CD1c-positive myeloid dendritic cell (primary cell): ENCODE measurements around the gene RBCK1.
"Not testable (repeated sequence)": the region's sequence is repeated elsewhere in the genome, so short reads cannot be mapped to it uniquely, and the experiment has no call there.

Source experiments
- DNase-seq: peaks from one replicate; pipeline ENCODE4 v3.0.0-alpha.2; 2016; ENCODE audit errors: extremely low spot score

The RBCK1 gene

GRCh38 chr20:376089-376488 is 32.0 kb upstream of the RBCK1 start:
- DNase-seq, result no peak

GRCh38 chr20:376750-377149 is 31.3 kb upstream of the RBCK1 start:
- DNase-seq, result peak; percentile 38

GRCh38 chr20:377578-377977 is 30.5 kb upstream of the RBCK1 start:
- not testable (repeated sequence) for DNase-seq

GRCh38 chr20:378961-379336 is 29.1 kb upstream of the RBCK1 start:
- DNase-seq, result no peak

- peak; percentile 83 for DNase-seq
Observed at GRCh38 chr20:380763-381580, 27.1 kb upstream of the RBCK1 start.

- DNase-seq, result peak; percentile 79
Observed at GRCh38 chr20:381581-382290, 26.4 kb upstream of the RBCK1 start.

GRCh38 chr20:382291-383115 is 25.6 kb upstream of the RBCK1 start:
- no peak for DNase-seq

- no peak for DNase-seq
Observed at GRCh38 chr20:383889-384288, 24.2 kb upstream of the RBCK1 start.

GRCh38 chr20:384723-385122 is 23.4 kb upstream of the RBCK1 start:
- DNase-seq, result no peak

GRCh38 chr20:385448-385847 is 22.7 kb upstream of the RBCK1 start:
- DNase-seq, result no peak

GRCh38 chr20:386634-387033 is 21.5 kb upstream of the RBCK1 start:
- not testable (repeated sequence) for DNase-seq

GRCh38 chr20:387520-387919 is 20.6 kb upstream of the RBCK1 start:
- no peak for DNase-seq

- no peak for DNase-seq
Observed at GRCh38 chr20:388034-388994, 19.8 kb upstream of the RBCK1 start.

- no peak for DNase-seq
Observed at GRCh38 chr20:389220-389619, 18.9 kb upstream of the RBCK1 start.

GRCh38 chr20:391041-391711 is 16.9 kb upstream of the RBCK1 start:
- DNase-seq, result no peak

GRCh38 chr20:393296-393695 is 14.8 kb upstream of the RBCK1 start:
- DNase-seq, result not testable (repeated sequence)

- no peak for DNase-seq
Observed at GRCh38 chr20:396252-396618, 11.9 kb upstream of the RBCK1 start.

GRCh38 chr20:396619-397431 is 11.3 kb upstream of the RBCK1 start:
- DNase-seq, result no peak

GRCh38 chr20:397432-398237 is 10.5 kb upstream of the RBCK1 start:
- DNase-seq, result no peak
